Activated CD8-positive, alpha-beta T cell treated with anti-CD3 and anti-CD28 coated beads for 36 hours (primary cell): ENCODE results near the gene HMOX2. TPM values are rescaled to one million over a fixed set of nuclear protein-coding genes. Genes with fewer than 3 reads are reported as not detected.

Experiments used
- ATAC-seq: fragments of 200-7000 bp; cut with Tn5 transposase; one replicate; pipeline ENCODE4 v1.10.0; 2021; ENCODE audit warnings: mild to moderate bottlenecking, moderate library complexity
- CTCF ChIA-PET: fragments of 350-600 bp; sonication (Branson Sonifier 250); formaldehyde crosslinking; loops from one replicate; lab custom pipeline; 2021; ENCODE audit warnings: antibody characterized with exemption; lab: Charles Lee
- POLR2A ChIA-PET: fragments of 350-600 bp; sonication (Branson Sonifier 250); formaldehyde crosslinking; loops from one replicate; lab custom pipeline; 2021; ENCODE audit warnings: antibody characterized with exemption; lab: Charles Lee
- DNase-seq: peaks from one replicate; pipeline ENCODE4 v3.0.0-alpha.2; 2020
- H3K27ac Mint-ChIP-seq: one replicate; pipeline ENCODE4 v1.8.0; 2021; ENCODE audit warnings: mild to moderate bottlenecking, mixed read lengths
- H3K27me3 Mint-ChIP-seq: one replicate; pipeline ENCODE4 v1.8.0; 2021; ENCODE audit warnings: mixed read lengths
- H3K36me3 Mint-ChIP-seq: one replicate; pipeline ENCODE4 v1.8.0; 2021; ENCODE audit warnings: low read depth, mixed read lengths
- H3K4me1 Mint-ChIP-seq: one replicate; pipeline ENCODE4 v1.8.0; 2021; ENCODE audit warnings: low read depth, mixed read lengths
- H3K4me3 Mint-ChIP-seq: one replicate; pipeline ENCODE4 v1.8.0; 2021; ENCODE audit warnings: mild to moderate bottlenecking, moderate library complexity, mixed read lengths
- H3K9me3 Mint-ChIP-seq: one replicate; pipeline ENCODE4 v1.8.0; 2021; ENCODE audit warnings: mixed read lengths
- CTCF ChIP-seq: fragments of 200-600 bp; IDR thresholded peaks from one replicate; pipeline ENCODE4 v1.8.0; 2022; ENCODE audit warnings: antibody characterized with exemption, mild to moderate bottlenecking
- intact Hi-C: fragments of 100-400 bp; cut with micrococcal nuclease; formaldehyde crosslinking; loops from one replicate; pipeline ENCODE4 v1.10.0; 2022
- total RNA-seq, 2 experiments: library from RNA; stranded (reverse); gene quantifications; one replicate each; pipeline ENCODE4 v1.2.3, GENCODE V29; 2021

The HMOX2 gene
- total RNA-seq, 2 experiments from 2014 or later: 64.7 to 65.4 TPM

GRCh38 chr16:4513086-4513860 lies 37.1 kb downstream of the HMOX2 start:
- peak overlapping the region; percentile 43 for H3K27ac Mint-ChIP-seq
- H3K27me3 Mint-ChIP-seq: no peaks in the 10 kb centered on the region
- no peaks in the 10 kb centered on the region for H3K9me3 Mint-ChIP-seq
- H3K36me3 Mint-ChIP-seq: peaks cover 21% of the 10 kb centered on the region
- H3K4me3 Mint-ChIP-seq: no peak overlapping the region
- DNase-seq (no peak), ATAC-seq (no peak)
- no peak for TF ChIP-seq CTCF
- peaks cover 44% of the 10 kb centered on the region for H3K4me1 Mint-ChIP-seq
- intact Hi-C loops: no loop called here
- ChIA-PET CTCF (interaction anchor here (0.5 to 1.9 kb wide), 2 partner anchors 35 to 86 kb away, joined by 3 to 9 read pairs; no protein-coding TSS in a partner anchor), POLR2A (interaction anchor here (0.9 to 1.1 kb wide), 2 partner anchors 13 to 35 kb away, joined by 3 read pairs; no protein-coding TSS in a partner anchor)

GRCh38 chr16:4513881-4514280 lies 37.7 kb downstream of the HMOX2 start:
- no peaks in the 10 kb centered on the region for H3K27me3 Mint-ChIP-seq
- TF ChIP-seq CTCF: no peak
- H3K27ac Mint-ChIP-seq: peak overlapping the region; percentile 89
- DNase-seq: no peak
- peaks cover 44% of the 10 kb centered on the region for H3K4me1 Mint-ChIP-seq
- ChIA-PET POLR2A (interaction anchor here (0.9 to 1.3 kb wide), 5 partner anchors 8 to 35 kb away, joined by 3 to 5 read pairs (median 3); no protein-coding TSS in a partner anchor), CTCF (interaction anchor here (0.5 to 1.9 kb wide), 2 partner anchors 36 to 86 kb away, joined by 3 to 9 read pairs; no protein-coding TSS in a partner anchor)
- no peaks in the 10 kb centered on the region for H3K9me3 Mint-ChIP-seq
- H3K4me3 Mint-ChIP-seq: no peak overlapping the region
- intact Hi-C loops: no loop called here
- peaks cover 21% of the 10 kb centered on the region for H3K36me3 Mint-ChIP-seq
- no peak for ATAC-seq

GRCh38 chr16:4514606-4515005 lies 38.4 kb downstream of the HMOX2 start:
- H3K27ac Mint-ChIP-seq: peak overlapping the region; percentile 89
- H3K27me3 Mint-ChIP-seq: no peaks in the 10 kb centered on the region
- intact Hi-C loops: no loop called here
- peaks cover 44% of the 10 kb centered on the region for H3K4me1 Mint-ChIP-seq
- no peak for ATAC-seq
- DNase-seq: no peak
- ChIA-PET CTCF (interaction anchor here (0.9 to 2.5 kb wide), 7 partner anchors 8 to 71 kb away, joined by 3 to 24 read pairs (median 6); partner anchors contain the start of gene CDIP1), POLR2A (interaction anchor here (0.9 to 1.3 kb wide), 6 partner anchors 9 to 34 kb away, joined by 3 to 5 read pairs (median 3); no protein-coding TSS in a partner anchor)
- TF ChIP-seq CTCF: no peak
- peaks cover 21% of the 10 kb centered on the region for H3K36me3 Mint-ChIP-seq
- H3K9me3 Mint-ChIP-seq: no peaks in the 10 kb centered on the region
- H3K4me3 Mint-ChIP-seq: no peak overlapping the region

- ATAC-seq (peak; percentile 66), DNase-seq (no peak)
- Mint-ChIP-seq H3K4me3 (peak overlapping the region; percentile 31), H3K36me3 (peaks cover 16% of the 10 kb centered on the region), H3K9me3 (no peaks in the 10 kb centered on the region), H3K27me3 (no peaks in the 10 kb centered on the region), H3K27ac (peak overlapping the region; percentile 89), H3K4me1 (peaks cover 44% of the 10 kb centered on the region)
- ChIA-PET CTCF (interaction anchor here (1.4 to 2.5 kb wide), 4 partner anchors 10 to 70 kb away, joined by 5 to 24 read pairs (median 8); partner anchors contain the start of gene CDIP1), POLR2A (no interaction called here)
- intact Hi-C loops: no loop called here
- no peak for TF ChIP-seq CTCF
Measured at GRCh38 chr16:4515611-4516233, 39.5 kb downstream of the HMOX2 start.
